Measurements from ENCODE around the gene REXO1.

Gene REXO1

DNA sequence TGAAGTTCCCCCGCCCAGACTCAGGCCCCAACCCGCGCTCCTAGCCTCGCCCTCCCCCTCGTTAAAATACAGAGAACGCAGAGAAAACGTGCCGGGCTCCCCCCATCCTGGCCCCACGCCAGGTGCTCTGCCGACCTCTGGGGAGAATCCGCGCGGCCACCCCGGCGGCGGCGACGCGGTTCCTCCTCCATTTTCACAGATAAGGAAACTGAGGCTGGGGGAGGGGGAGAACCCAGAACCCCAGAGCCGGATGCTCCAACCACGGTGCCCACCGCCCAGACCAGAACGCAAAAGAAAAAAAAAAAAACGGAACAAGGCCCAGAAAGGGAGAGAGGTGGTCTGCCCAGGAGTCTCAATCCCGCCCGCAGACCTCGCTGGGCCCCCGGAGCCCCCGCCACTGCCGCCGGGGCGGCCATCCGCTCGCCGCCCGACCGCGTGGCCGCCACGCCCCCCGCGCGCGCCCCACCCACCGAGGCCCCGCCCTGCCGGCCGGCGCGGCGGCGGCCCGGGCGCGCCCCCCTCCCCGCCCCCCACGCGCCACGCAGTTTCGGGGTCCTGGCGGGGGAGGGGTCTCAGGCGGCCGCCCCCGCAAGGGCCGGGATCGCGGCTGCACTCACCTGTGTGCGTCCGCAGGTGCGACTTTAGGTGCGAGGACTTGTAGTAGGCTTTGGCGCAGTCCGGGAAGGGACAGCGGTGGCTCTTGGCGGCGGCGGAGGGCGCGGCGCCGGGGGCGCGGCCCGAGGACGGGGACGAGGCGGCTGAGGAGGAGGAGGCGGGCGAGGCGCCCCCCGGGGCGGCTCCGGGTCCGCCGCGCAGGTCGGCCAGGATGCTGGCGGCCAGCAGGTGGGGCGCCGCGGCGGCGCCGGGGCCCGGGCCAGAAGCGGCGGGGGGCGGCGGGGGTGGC, 14.4 kb upstream of the REXO1 start:
- TF ChIP-seq Cebpa-rat (IDR thresholded peaks at IDR 0.05) = no peak
- Histone ChIP-seq H3K4me3 (peak overlapping the region; percentile 79 to 100 (median 95)), H3K4me2 (peak overlapping the region; percentile 98 to 100 (median 99)), H3K27ac (peak overlapping the region; percentile 73 to 100 (median 94)), H4K20me1 (peaks cover 46 to 60% (median 49%) of the 10 kb centered on the region in 11 experiments), H3K9ac (peak overlapping the region; percentile 88 to 98 (median 95)), H3K36me3 (peaks cover 0 to 8% (median 0%) of the 10 kb centered on the region in 11 experiments; a peak in 3 of 22 replicates), H3K27me3 (no peaks in the 10 kb centered on the region), H3K9me3 (replicated peaks in 1 of 11) (no peaks in the 10 kb centered on the region), H3K4me1 (peaks cover 34 to 52% (median 49%) of the 10 kb centered on the region in 10 experiments)

GRCh38 chr19:1862068-1862423, 13.8 kb upstream of the REXO1 start:
- peak overlapping the region; percentile 42 to 100 (median 94); a peak in 21 of 22 replicates for H3K27ac ChIP-seq
- H3K9me3 ChIP-seq (replicated peaks in 1 of 11) = no peaks in the 10 kb centered on the region
- TF ChIP-seq Cebpa-rat (IDR thresholded peaks at IDR 0.05) = no peak

GRCh38 chr19:1861599-1862031, 13.3 kb upstream of the REXO1 start:
- Histone ChIP-seq H3K4me3 (peak overlapping the region; percentile 79 to 100 (median 95)), H3K27ac (peak overlapping the region; percentile 21 to 100 (median 94); a peak in 21 of 22 replicates), H3K9me3 (replicated peaks in 1 of 11) (no peaks in the 10 kb centered on the region), H3K27me3 (no peaks in the 10 kb centered on the region), H3K4me1 (peaks cover 35 to 60% (median 56%) of the 10 kb centered on the region in 10 experiments), H3K36me3 (no peaks in the 10 kb centered on the region), H3K4me2 (peak overlapping the region; percentile 98 to 100 (median 99)), H3K9ac (peak overlapping the region; percentile 88 to 98 (median 95)), H4K20me1 (peaks cover 46 to 64% (median 51%) of the 10 kb centered on the region in 11 experiments)
- no peak for TF ChIP-seq Cebpa-rat (IDR thresholded peaks at IDR 0.05)

More at GRCh38 chr19:1862068-1862423, 13.8 kb upstream of the REXO1 start:
- Histone ChIP-seq H3K4me1 (peaks cover 35 to 58% (median 54%) of the 10 kb centered on the region in 10 experiments), H3K4me2 (peak overlapping the region; percentile 98 to 100 (median 99)), H4K20me1 (peaks cover 46 to 60% (median 51%) of the 10 kb centered on the region in 11 experiments), H3K36me3 (peaks cover 0 to 3% (median 0%) of the 10 kb centered on the region in 11 experiments; a peak in 3 of 22 replicates), H3K4me3 (peak overlapping the region; percentile 79 to 100 (median 95)), H3K9ac (peak overlapping the region; percentile 88 to 98 (median 95)), H3K27me3 (no peaks in the 10 kb centered on the region)

GRCh38 chr19:1860821-1861598, 12.7 kb upstream of the REXO1 start:
- no peaks in the 10 kb centered on the region for H3K27me3 ChIP-seq
- peak overlapping the region; percentile 88 to 98 (median 95) for H3K9ac ChIP-seq
- peak overlapping the region; percentile 79 to 100 (median 95) for H3K4me3 ChIP-seq
- peak overlapping the region; percentile 98 to 100 (median 99) for H3K4me2 ChIP-seq
- H3K36me3 ChIP-seq = no peaks in the 10 kb centered on the region
- H4K20me1 ChIP-seq = peaks cover 46 to 70% (median 51%) of the 10 kb centered on the region in 11 experiments
- H3K27ac ChIP-seq = peak overlapping the region; percentile 21 to 100 (median 94); a peak in 21 of 22 replicates
- peaks cover 40 to 65% (median 61%) of the 10 kb centered on the region in 10 experiments for H3K4me1 ChIP-seq
- no peaks in the 10 kb centered on the region for H3K9me3 ChIP-seq (replicated peaks in 1 of 11)
- TF ChIP-seq Cebpa-rat (IDR thresholded peaks at IDR 0.05) = no peak

DNA sequence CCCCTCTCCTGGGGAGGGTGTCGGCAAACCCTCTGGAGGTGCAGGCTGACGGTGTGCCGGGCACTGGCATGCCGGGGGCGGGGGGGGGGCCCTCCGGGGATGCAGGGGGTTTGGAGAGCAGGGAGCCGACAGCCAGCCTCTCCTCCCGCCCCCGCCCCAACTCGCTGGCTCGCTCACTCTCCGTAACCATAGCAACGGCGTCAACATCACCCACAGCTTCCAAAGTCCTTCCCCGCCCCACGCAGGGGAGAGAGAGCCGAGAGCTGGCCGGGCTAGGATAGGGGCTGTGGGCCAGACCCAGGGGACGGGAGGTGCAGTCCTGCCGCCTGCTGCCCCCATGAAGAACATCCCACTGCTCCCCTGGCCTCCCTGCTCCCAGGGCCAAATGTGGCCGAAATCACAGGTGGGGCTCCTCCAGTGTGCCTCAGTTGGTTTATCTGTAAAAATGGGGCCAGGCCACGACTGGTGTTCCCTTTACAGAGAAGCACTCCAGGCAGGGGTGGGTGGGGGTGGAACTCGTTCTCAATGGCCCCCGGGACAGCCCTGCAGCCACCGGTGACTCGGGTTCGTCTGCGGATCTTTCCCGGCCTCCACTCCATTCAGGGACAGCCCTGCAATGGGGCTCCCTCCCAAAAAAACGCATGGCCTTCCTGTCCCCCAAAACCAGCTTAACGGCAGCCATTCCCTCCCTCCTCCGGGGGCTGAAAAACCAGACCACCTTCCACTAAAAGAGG, 11.9 kb upstream of the REXO1 start:
- Histone ChIP-seq H4K20me1 (peaks cover 46 to 78% (median 51%) of the 10 kb centered on the region in 11 experiments), H3K4me2 (peak overlapping the region; percentile 98 to 100 (median 99)), H3K36me3 (no peaks in the 10 kb centered on the region), H3K27ac (peak overlapping the region; percentile 17 to 100 (median 89); a peak in 20 of 22 replicates), H3K27me3 (no peaks in the 10 kb centered on the region), H3K9ac (peak overlapping the region; percentile 88 to 98 (median 95)), H3K9me3 (replicated peaks in 1 of 11) (no peaks in the 10 kb centered on the region), H3K4me1 (peaks cover 40 to 67% (median 63%) of the 10 kb centered on the region in 10 experiments), H3K4me3 (peak overlapping the region; percentile 79 to 100 (median 95))
- TF ChIP-seq Cebpa-rat (IDR thresholded peaks at IDR 0.05) = no peak

GRCh38 chr19:1859331-1859781, 11.1 kb upstream of the REXO1 start:
- Histone ChIP-seq H3K27me3 (no peaks in the 10 kb centered on the region), H3K4me1 (peaks cover 43 to 69% (median 66%) of the 10 kb centered on the region in 10 experiments)

DNA sequence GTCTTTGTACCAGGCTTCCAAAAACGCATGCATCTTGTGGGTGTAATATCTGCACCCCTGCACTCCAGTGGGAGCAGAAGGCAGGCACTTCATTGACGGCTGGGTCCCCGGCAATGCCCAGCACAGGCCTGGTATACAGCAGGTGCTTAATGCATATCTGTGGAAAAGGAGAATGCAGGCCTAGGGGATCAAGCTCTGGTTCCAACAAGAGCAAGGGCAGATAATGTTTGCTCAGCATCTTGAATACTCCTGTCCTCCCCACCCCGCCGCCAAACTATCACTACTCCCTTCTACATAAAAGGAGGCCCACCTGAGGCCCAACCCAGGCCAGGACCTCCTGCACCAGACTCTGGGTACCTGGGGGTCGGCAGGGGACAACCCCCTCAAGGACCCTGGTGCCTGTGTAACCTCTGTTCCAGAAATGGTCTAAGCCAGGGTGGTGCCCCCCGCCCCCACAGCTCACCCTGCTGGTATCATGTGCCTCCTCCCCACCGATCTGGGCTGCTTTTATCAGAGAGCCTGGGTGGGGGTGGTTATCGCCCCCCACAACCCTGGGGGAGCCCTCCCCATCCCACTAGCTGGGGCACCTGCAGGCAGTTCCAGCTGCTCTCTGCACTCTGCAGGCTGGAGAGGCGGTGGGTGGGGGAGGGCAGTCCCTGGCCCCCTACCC, 10.3 kb upstream of the REXO1 start:
- peak overlapping the region; percentile 98 to 100 (median 99) for H3K4me2 ChIP-seq
- peak overlapping the region; percentile 87 to 98 (median 93); a peak in 20 of 22 replicates for H3K9ac ChIP-seq
- no peaks in the 10 kb centered on the region for H3K9me3 ChIP-seq (replicated peaks in 1 of 11)
- no peak for TF ChIP-seq Cebpa-rat (IDR thresholded peaks at IDR 0.05)
- peak overlapping the region; percentile 23 to 100 (median 84); a peak in 10 of 20 replicates for H3K4me3 ChIP-seq
- peaks cover 46 to 95% (median 60%) of the 10 kb centered on the region in 11 experiments for H4K20me1 ChIP-seq
- peak overlapping the region in 9 of 11 experiments; percentile 93 to 99 (median 96); a peak in 19 of 22 replicates for H3K27ac ChIP-seq
- no peaks in the 10 kb centered on the region for H3K27me3 ChIP-seq
- H3K36me3 ChIP-seq = peaks cover 0 to 9% (median 6%) of the 10 kb centered on the region in 11 experiments; a peak in 13 of 22 replicates
- peaks cover 51 to 77% (median 74%) of the 10 kb centered on the region in 10 experiments for H3K4me1 ChIP-seq

More at GRCh38 chr19:1859331-1859781, 11.1 kb upstream of the REXO1 start:
- Histone ChIP-seq H3K27ac (peak overlapping the region in 8 of 11 experiments; percentile 27 to 99 (median 96); a peak in 10 of 22 replicates), H4K20me1 (peaks cover 46 to 87% (median 56%) of the 10 kb centered on the region in 11 experiments), H3K36me3 (peaks cover 0 to 4% (median 2%) of the 10 kb centered on the region in 11 experiments; a peak in 12 of 22 replicates), H3K9ac (peak overlapping the region in 10 of 11 experiments; percentile 89 to 98 (median 95); a peak in 20 of 22 replicates), H3K9me3 (replicated peaks in 1 of 11) (no peaks in the 10 kb centered on the region), H3K4me2 (peak overlapping the region; percentile 98 to 100 (median 99)), H3K4me3 (peak overlapping the region; percentile 79 to 100 (median 95); a peak in 17 of 20 replicates)
- no peak for TF ChIP-seq Cebpa-rat (IDR thresholded peaks at IDR 0.05)
